Kidney epithelial cell (primary cell): ENCODE measurements around the gene CAMK2B. TPM values are rescaled to one million over a fixed set of nuclear protein-coding genes. Genes with fewer than 3 reads are reported as not detected.

Experiments
- DNase-seq: peaks from one replicate; pipeline ENCODE4 v3.0.0-alpha.2; 2010; ENCODE audit warnings: low read depth
- H3K27me3 ChIP-seq: 2 replicates; pipeline ENCODE4 v1.6.0; 2011; ENCODE audit warnings: low read length; ENCODE audit not compliant: control insufficient read depth, insufficient read depth
- H3K36me3 ChIP-seq: 2 replicates; pipeline ENCODE4 v1.5.1; 2011; ENCODE audit warnings: low read length; ENCODE audit not compliant: control insufficient read depth, insufficient read depth
- H3K4me3 ChIP-seq: 2 replicates; pipeline ENCODE4 v1.5.1; 2011; ENCODE audit warnings: low read depth, mild to moderate bottlenecking, control low read depth, low read length
- CTCF ChIP-seq: IDR thresholded peaks from 2 replicates; pipeline ENCODE4 v1.5.1; 2011; ENCODE audit warnings: mild to moderate bottlenecking, moderate library complexity, low read length, control low read depth, inconsistent platforms; ENCODE audit not compliant: insufficient read depth, poor library complexity, severe bottlenecking
- total RNA-seq: library from RNA; depleted of rRNA; stranded (reverse); fragments of >200 nt; gene quantifications from 2 replicates; pipeline ENCODE4 v1.2.3, GENCODE V29; 2015

The CAMK2B gene
- total RNA-seq, 1 donor from 2014 or later: not detected

GRCh38 chr7:44196450-44196872 lies 128.9 kb downstream of the CAMK2B start:
- peak; percentile 83 for TF ChIP-seq CTCF
- Histone ChIP-seq H3K27me3 (no peaks in the 10 kb centered on the region), H3K4me3 (no peak overlapping the region), H3K36me3 (no peaks in the 10 kb centered on the region)
- DNase-seq: no peak

GRCh38 chr7:44195889-44196288 lies 129.5 kb downstream of the CAMK2B start:
- no peaks in the 10 kb centered on the region for H3K27me3 ChIP-seq
- H3K36me3 ChIP-seq: no peaks in the 10 kb centered on the region
- DNase-seq: no peak
- no peak for TF ChIP-seq CTCF
- H3K4me3 ChIP-seq: no peak overlapping the region

- no peak for TF ChIP-seq CTCF
- H3K4me3 ChIP-seq: no peak overlapping the region
- H3K36me3 ChIP-seq: no peaks in the 10 kb centered on the region
Observed at GRCh38 chr7:44194562-44195145, 130.7 kb downstream of the CAMK2B start.

GRCh38 chr7:44194069-44194468 lies 131.3 kb downstream of the CAMK2B start:
- no peak for DNase-seq

More at GRCh38 chr7:44194562-44195145, 130.7 kb downstream of the CAMK2B start:
- DNase-seq: no peak
- no peaks in the 10 kb centered on the region for H3K27me3 ChIP-seq

GRCh38 chr7:44193011-44193802 lies 132.2 kb downstream of the CAMK2B start:
- TF ChIP-seq CTCF: no peak
- Histone ChIP-seq H3K4me3 (no peak overlapping the region), H3K27me3 (no peaks in the 10 kb centered on the region), H3K36me3 (no peaks in the 10 kb centered on the region)
- no peak for DNase-seq

More at GRCh38 chr7:44194069-44194468, 131.3 kb downstream of the CAMK2B start:
- Histone ChIP-seq H3K36me3 (no peaks in the 10 kb centered on the region), H3K27me3 (no peaks in the 10 kb centered on the region), H3K4me3 (no peak overlapping the region)
- no peak for TF ChIP-seq CTCF

GRCh38 chr7:44191171-44191570 lies 134.2 kb downstream of the CAMK2B start:
- Histone ChIP-seq H3K4me3 (no peak overlapping the region), H3K27me3 (no peaks in the 10 kb centered on the region), H3K36me3 (no peaks in the 10 kb centered on the region)
- TF ChIP-seq CTCF: no peak
- DNase-seq: no peak
